TTC549 (cell line): Measurements from ENCODE around the gene PAGR1.
"Not testable (repeated sequence)": the region's sequence is repeated elsewhere in the genome, so short reads cannot be mapped to it uniquely, and the experiment has no call there.

Source experiments
- FAIRE-seq: peaks from 2 replicates; lab custom pipeline; 2012; peaks lifted over from hg19 to GRCh38; lab: Jason Lieb, UNC

Gene PAGR1

GRCh38 chr16:29868396-29869009, 52.6 kb downstream of the PAGR1 start:
- FAIRE-seq = no peak

DNA sequence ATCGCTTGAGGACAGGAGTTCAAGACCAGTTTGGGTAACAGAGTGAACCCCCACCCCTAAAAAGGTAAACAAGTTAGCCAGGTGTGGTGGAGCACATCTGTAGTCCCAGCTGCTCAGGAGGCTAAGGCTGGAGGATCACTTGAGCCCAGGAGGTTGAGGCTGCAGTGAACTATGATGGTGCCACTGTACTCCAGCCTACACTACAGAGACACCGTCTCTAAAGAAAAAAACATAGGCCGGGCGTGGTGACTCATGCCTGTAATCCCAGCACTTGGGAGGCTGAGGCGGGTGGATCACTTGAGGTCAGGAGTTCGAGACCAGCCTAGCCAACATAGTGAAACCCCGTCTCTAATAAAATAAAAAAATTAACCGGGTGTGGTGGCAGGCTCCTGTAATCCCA, 53.1 kb downstream of the PAGR1 start:
- FAIRE-seq = not testable (repeated sequence)
